Measurements from ENCODE around the gene APLP1. TPM values are rescaled to one million over a fixed set of nuclear protein-coding genes. Genes with fewer than 3 reads are reported as not detected.

APLP1 gene
- total and polyA plus RNA-seq, 2 experiments from 2014 or later = 30.2 to 36.0 TPM

GRCh38 chr19:35883882-35884281 lies 15.5 kb downstream of the APLP1 start (continued):
- TF ChIP-seq ZNF462 (CRISPR knock-in tag; IDR thresholded peaks at IDR 0.05) = no peak
- TF ChIP-seq EZH2phosphoT487 (IDR thresholded peaks at IDR 0.05; ENCODE audit: unreplicated experiment) = no peak
- TF ChIP-seq CREB1 (CRISPR knock-in tag; IDR thresholded peaks at IDR 0.05; ENCODE audit: low read depth) = no peak
- TF ChIP-seq, protein P1, sequence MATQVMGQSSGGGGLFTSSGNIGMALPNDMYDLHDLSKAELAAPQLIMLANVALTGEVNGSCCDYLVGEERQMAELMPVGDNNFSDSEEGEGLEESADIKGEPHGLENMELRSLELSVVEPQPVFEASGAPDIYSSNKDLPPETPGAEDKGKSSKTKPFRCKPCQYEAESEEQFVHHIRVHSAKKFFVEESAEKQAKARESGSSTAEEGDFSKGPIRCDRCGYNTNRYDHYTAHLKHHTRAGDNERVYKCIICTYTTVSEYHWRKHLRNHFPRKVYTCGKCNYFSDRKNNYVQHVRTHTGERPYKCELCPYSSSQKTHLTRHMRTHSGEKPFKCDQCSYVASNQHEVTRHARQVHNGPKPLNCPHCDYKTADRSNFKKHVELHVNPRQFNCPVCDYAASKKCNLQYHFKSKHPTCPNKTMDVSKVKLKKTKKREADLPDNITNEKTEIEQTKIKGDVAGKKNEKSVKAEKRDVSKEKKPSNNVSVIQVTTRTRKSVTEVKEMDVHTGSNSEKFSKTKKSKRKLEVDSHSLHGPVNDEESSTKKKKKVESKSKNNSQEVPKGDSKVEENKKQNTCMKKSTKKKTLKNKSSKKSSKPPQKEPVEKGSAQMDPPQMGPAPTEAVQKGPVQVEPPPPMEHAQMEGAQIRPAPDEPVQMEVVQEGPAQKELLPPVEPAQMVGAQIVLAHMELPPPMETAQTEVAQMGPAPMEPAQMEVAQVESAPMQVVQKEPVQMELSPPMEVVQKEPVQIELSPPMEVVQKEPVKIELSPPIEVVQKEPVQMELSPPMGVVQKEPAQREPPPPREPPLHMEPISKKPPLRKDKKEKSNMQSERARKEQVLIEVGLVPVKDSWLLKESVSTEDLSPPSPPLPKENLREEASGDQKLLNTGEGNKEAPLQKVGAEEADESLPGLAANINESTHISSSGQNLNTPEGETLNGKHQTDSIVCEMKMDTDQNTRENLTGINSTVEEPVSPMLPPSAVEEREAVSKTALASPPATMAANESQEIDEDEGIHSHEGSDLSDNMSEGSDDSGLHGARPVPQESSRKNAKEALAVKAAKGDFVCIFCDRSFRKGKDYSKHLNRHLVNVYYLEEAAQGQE (IDR thresholded peaks at IDR 0.05; ENCODE audit: unreplicated experiment) = no peak

- H3K79me2 ChIP-seq (replicated peaks; ENCODE audit: insufficient read depth) = no peaks in the 10 kb centered on the region
- no peaks in the 10 kb centered on the region for H3K4me1 ChIP-seq (ENCODE audit: insufficient read depth)
- peaks cover 8% of the 10 kb centered on the region; the same call in 1 of the 2 replicates for H3K36me3 ChIP-seq (ENCODE audit: insufficient read depth)
- no peak overlapping the region for H3K4me3 Mint-ChIP-seq
- peaks cover 38% of the 10 kb centered on the region for H3K36me3 Mint-ChIP-seq (ENCODE audit: low read depth)
- H3K4me3 ChIP-seq = no peak overlapping the region
- H4K20me1 ChIP-seq (replicated peaks; ENCODE audit: insufficient read depth) = no peaks in the 10 kb centered on the region; the same call in 1 of the 2 replicates
- H3K9me3 Mint-ChIP-seq = no peaks in the 10 kb centered on the region
- H3K4me2 ChIP-seq = no peak overlapping the region
- peaks cover 13% of the 10 kb centered on the region for H3K27me3 Mint-ChIP-seq (ENCODE audit: insufficient read depth, low read depth, poor library complexity)
- H3K9me2 ChIP-seq (ENCODE audit: insufficient read depth) = no peaks in the 10 kb centered on the region
- no peak for DNase-seq (ENCODE audit: low spot score)
- H3F3A ChIP-seq (replicated peaks; ENCODE audit: low read depth) = no peaks in the 10 kb centered on the region
- no peak for ATAC-seq
- H3K27me3 ChIP-seq (ENCODE audit: insufficient read depth) = no peaks in the 10 kb centered on the region
- no peak overlapping the region for H2AFZ ChIP-seq
- no peak overlapping the region for H3K27ac Mint-ChIP-seq
- H3K4me1 Mint-ChIP-seq = no peaks in the 10 kb centered on the region
- no peak overlapping the region for H3K27ac ChIP-seq (ENCODE audit: low read depth)
- no peak for TF ChIP-seq NANOG (IDR thresholded peaks at IDR 0.05; ENCODE audit: borderline replicate concordance)
- TF ChIP-seq ZNF114 (CRISPR knock-in tag; IDR thresholded peaks at IDR 0.05) = no peak
- TF ChIP-seq STAT1 (IDR thresholded peaks at IDR 0.05; ENCODE audit: unreplicated experiment) = no peak
- TF ChIP-seq, protein P2, sequence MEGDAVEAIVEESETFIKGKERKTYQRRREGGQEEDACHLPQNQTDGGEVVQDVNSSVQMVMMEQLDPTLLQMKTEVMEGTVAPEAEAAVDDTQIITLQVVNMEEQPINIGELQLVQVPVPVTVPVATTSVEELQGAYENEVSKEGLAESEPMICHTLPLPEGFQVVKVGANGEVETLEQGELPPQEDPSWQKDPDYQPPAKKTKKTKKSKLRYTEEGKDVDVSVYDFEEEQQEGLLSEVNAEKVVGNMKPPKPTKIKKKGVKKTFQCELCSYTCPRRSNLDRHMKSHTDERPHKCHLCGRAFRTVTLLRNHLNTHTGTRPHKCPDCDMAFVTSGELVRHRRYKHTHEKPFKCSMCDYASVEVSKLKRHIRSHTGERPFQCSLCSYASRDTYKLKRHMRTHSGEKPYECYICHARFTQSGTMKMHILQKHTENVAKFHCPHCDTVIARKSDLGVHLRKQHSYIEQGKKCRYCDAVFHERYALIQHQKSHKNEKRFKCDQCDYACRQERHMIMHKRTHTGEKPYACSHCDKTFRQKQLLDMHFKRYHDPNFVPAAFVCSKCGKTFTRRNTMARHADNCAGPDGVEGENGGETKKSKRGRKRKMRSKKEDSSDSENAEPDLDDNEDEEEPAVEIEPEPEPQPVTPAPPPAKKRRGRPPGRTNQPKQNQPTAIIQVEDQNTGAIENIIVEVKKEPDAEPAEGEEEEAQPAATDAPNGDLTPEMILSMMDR (conservative IDR thresholded peaks at IDR 0.05; ENCODE audit: low read depth in 2 of 2) = no peak
- no peak for TF ChIP-seq EZH2phosphoT487 (IDR thresholded peaks at IDR 0.05; ENCODE audit: unreplicated experiment)
These were observed 16.9 kb downstream of the APLP1 start for GRCh38 chr19:35885225-35885738.

Data from GM23338 (cell line).